GM19328 (cell line): Measurements from ENCODE around the gene WNK1.

Experiments
- ATAC-seq: cut with Tn5 transposase; IDR thresholded peaks from one replicate; pipeline ENCODE4 v1.9.1; 2021; ENCODE audit warnings: mild to moderate bottlenecking, moderate library complexity; ENCODE audit not compliant: unreplicated experiment

WNK1 gene

DNA sequence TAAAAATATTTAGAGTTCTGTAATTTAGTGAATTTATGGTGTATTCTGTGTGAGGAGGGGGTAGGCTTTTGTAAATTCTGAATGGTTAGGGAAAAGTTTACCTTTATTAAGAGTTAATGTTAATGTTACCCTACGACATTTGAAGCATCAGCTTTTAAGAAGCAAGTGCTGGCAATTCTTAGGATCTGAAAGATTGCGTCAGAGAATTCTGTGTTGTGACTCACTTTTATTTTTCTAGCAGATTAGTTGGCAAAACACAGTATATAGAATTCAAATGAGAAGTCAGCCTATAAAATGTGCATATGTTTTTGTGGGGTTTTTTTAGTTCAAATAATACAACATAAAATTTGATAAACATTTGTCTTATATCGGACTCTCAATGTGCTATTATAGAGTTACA lies 99.5 kb downstream of the WNK1 start:
- ATAC-seq = no peak

DNA sequence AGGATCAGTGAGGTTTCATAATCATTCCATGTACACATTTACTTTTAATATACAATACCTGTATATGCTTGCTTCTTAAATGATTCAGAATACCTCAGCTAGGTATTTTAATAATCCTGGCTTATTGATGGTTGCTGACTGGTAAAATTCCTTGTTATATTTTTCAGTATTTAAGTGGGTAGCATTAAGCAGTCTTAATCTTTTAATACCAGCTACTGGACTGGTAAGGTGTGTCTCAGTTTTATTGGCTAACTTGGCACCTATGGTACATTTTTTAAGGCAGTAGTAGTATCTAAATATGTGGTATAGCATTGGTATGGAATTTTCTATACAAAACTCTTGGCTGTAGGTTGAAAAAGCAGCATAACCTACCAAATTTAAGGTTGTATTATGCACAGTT lies 100.5 kb downstream of the WNK1 start:
- ATAC-seq = no peak

DNA sequence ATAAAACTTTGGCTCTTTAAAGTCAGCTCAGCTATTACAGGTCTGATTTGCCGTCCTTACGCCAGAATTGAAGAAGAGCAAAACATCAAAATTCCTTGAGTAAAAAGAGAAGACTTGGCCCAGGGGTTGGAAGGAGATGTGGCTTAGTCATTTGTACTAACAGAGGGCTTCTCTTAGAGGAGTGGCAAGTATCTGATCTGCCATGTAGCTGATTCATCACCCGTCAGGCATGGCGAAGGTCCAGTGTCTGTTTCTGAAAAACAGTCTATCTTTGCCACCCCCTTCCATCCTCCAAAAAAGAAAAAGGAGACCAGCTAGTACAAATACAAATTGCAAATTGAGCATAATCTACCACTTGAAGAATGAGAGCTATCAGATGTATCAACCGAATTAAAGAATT lies 105.2 kb downstream of the WNK1 start:
- no peak for ATAC-seq

DNA sequence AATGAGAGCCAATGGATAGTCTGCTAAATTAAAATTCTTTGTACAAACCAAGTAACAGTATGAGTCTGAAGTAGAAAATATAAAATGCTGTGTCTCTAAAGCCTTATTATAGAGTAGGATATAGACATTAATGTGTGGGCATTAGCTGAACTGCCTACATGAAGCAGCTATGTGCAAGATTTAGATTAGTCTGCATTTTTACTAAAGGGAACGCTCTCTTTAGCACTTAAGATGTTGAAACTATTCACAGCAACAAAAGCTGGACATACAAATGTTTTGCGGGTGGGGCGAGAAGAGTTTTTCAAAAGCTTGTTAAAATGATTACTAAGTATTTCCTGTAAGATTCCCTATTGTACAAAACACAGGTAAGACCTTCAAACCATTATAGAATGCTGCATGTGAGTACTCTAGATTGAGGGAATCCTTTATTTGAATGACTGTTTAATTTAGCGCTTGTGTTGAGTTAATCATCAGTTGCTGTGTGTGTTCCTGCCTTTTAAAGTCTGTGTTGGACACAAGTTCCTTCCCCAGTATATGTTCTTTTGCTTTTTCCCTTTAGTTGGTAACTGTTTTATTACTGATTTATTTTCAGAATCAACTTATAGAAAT lies 110.0 kb downstream of the WNK1 start:
- ATAC-seq = no peak

DNA sequence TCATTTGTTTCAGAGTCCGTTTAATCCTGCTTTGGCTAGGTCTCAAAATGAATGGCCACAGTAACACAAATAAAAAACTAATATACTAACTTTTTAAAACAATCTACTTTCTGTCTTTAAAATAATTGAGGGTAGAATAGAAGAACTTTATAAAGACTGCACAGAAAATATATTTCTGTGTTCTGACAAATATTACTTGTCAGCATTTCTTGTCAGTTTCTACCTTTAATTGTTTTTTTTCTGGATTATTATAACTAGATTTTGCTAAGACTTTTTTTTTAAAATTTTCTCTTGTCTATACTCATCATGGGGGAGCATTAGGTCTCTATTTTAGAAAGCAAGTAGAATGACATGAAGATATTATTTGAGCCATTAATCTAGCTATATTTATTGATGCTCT lies 110.9 kb downstream of the WNK1 start:
- ATAC-seq = no peak

DNA sequence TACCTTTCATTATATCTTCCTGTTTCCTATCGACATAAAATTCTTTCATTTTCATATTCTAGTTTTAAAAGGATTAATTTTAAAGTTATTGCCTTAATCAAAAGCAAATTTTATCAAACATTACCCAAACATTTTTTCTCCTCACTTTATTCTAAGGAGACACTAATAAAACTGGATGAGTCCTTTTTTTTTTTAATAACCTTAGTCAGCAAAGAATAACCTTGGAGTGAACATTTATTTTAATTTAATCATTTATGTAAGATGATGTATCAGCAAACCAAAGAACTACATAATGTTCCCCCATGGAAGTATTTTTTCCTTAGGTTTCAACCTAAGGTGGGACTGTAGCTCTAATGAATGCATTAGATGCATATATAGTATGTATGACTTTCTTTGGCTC lies 113.2 kb downstream of the WNK1 start:
- no peak for ATAC-seq

DNA sequence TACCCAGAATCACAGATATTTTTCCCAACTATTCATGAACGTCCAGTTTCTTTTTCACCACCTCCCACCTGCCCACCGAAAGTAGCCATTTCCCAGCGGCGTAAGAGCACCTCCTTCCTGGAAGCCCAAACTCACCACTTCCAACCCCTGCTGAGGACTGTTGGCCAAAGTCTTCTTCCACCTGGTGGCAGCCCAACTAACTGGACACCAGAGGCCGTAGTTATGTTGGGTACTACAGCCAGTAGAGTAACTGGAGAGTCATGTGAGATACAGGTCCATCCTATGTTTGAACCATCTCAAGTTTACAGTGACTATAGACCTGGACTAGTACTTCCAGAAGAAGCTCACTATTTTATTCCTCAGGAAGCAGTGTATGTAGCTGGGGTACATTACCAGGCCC lies 115.5 kb downstream of the WNK1 start:
- ATAC-seq = no peak

DNA sequence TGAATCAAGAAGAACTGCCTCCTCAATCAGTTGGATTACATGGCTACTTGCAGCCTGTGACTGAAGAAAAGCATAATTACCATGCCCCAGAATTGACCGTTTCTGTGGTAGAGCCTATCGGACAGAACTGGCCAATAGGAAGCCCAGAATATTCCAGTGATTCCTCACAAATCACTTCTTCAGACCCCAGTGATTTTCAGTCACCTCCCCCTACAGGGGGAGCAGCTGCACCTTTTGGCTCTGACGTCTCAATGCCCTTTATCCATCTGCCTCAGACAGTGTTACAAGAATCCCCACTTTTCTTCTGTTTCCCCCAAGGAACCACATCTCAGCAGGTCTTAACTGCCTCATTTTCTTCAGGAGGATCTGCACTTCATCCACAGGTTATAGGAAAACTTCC lies 116.3 kb downstream of the WNK1 start:
- ATAC-seq = no peak

DNA sequence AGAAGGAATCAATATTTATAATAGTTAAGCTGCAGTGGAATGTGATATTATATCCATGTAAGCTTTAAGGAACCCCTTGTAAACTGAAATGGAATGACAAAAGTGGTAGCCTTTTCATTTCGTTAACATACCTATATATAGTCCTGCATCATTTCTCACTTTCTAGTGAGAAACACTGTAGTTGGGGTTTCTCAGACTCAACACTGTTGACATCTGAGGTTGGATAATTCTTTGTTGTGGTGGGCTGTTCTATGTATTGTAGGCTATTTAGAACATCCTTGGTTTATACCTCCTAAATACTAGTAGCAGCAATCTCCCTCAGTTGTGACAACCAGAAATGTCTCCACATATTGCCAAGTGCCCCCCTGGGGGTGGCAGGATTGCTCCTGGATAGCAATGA lies 118.0 kb downstream of the WNK1 start:
- ATAC-seq = no peak

DNA sequence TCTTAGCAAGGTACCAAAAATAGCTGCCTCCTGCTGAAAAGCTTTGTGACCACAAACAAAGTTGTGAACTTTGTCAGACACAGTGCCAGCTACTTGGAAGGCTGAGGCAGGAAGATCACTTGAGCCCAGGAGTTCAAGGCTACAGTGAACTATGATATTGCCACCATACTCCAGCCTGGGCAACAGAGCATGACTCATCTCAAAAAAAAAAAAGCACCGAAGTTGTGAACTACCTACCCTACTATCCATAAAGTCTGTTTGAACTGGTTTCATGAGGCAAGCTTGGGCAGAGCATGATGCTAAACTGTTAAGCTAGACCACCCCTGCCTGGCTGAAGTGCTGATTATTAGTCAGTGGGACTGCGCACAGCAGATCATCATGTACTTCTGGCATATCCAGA lies 121.6 kb downstream of the WNK1 start:
- ATAC-seq = no peak

DNA sequence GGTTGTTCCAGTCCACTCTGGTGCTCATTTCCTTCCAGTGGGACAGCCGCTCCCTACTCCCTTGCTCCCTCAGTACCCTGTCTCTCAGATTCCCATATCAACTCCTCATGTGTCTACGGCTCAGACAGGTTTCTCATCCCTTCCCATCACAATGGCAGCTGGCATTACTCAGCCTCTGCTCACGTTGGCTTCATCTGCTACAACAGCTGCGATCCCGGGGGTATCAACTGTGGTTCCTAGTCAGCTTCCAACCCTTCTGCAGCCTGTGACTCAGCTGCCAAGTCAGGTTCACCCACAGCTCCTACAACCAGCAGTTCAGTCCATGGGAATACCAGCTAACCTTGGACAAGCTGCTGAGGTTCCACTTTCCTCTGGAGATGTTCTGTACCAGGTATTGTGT lies 127.3 kb downstream of the WNK1 start:
- no peak for ATAC-seq

DNA sequence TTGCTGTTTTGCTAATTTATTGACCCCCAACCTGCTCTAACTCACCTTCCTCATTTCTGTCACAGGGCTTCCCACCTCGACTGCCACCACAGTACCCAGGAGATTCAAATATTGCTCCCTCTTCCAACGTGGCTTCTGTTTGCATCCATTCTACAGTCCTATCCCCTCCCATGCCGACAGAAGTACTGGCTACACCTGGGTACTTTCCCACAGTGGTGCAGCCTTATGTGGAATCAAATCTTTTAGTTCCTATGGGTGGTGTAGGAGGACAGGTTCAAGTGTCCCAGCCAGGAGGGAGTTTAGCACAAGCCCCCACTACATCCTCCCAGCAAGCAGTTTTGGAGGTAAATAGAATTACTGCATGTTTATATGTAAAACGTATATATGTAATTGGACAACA lies 128.3 kb downstream of the WNK1 start:
- ATAC-seq = no peak

DNA sequence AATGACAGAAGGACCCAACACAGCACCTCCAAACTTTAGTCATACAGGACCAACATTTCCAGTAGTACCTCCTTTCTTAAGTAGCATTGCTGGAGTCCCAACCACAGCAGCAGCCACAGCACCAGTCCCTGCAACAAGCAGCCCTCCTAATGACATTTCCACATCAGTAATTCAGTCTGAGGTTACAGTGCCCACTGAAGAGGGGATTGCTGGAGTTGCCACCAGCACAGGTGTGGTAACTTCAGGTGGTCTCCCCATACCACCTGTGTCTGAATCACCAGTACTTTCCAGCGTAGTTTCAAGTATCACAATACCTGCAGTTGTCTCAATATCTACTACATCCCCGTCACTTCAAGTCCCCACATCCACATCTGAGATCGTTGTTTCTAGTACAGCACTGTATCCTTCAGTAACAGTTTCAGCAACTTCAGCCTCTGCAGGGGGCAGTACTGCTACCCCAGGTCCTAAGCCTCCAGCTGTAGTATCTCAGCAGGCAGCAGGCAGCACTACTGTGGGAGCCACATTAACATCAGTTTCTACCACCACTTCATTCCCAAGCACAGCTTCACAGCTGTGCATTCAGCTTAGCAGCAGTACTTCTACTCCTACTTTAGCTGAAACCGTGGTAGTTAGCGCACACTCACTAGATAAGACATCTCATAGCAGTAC lies 132.5 kb downstream of the WNK1 start:
- ATAC-seq = no peak

DNA sequence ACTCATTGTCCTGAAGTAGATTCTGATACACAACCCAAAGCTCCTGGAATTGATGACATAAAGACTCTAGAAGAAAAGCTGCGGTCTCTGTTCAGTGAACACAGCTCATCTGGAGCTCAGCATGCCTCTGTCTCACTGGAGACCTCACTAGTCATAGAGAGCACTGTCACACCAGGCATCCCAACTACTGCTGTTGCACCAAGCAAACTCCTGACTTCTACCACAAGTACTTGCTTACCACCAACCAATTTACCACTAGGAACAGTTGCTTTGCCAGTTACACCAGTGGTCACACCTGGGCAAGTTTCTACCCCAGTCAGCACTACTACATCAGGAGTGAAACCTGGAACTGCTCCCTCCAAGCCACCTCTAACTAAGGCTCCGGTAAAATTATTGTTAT lies 133.3 kb downstream of the WNK1 start:
- no peak for ATAC-seq

DNA sequence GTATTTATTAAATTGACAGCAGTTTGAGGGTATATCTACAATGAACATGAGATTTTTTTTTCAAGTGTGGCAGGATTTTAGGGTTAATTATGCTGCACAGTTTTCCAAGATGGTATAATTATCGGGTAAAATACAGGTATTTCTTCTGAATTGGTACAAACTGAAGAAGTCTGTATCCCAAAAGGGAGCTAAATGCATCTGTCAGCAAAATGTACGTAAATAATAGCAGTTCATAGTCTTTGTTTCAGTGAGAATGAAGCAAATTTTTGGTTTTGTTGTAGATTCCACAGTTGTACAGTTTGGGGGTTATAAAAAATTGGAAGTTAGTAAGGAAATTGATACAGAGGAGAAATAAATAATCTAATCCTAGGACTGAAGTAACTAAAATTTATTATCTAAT lies 133.8 kb downstream of the WNK1 start:
- ATAC-seq = no peak

DNA sequence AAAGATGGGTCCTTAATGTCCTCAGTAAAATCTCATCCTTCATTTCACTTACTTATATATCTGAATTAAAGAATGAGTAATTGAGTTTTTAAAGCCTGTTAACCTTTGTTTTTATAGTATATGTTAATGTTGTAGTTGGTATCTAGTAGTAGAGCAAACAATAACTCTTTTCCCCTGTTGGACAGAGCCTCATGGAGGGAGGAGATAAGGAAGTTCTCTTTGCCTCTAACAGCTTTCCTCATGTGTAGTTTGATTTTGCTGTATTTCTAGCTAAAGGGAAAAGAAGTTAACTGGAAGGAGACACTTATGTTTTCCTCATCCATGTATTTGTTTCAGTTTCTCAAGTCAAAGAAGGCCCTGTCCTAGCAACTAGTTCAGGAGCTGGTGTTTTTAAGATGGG lies 141.8 kb downstream of the WNK1 start:
- no peak for ATAC-seq

DNA sequence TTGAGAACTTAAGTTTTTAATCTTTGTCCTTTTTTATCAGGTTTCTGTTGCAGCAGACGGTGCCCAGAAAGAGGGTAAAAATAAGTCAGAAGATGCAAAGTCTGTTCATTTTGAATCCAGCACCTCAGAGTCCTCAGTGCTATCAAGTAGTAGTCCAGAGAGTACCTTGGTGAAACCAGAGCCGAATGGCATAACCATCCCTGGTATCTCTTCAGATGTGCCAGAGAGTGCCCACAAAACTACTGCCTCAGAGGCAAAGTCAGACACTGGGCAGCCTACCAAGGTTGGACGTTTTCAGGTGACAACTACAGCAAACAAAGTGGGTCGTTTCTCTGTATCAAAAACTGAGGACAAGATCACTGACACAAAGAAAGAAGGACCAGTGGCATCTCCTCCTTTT lies 143.7 kb downstream of the WNK1 start:
- no peak for ATAC-seq

DNA sequence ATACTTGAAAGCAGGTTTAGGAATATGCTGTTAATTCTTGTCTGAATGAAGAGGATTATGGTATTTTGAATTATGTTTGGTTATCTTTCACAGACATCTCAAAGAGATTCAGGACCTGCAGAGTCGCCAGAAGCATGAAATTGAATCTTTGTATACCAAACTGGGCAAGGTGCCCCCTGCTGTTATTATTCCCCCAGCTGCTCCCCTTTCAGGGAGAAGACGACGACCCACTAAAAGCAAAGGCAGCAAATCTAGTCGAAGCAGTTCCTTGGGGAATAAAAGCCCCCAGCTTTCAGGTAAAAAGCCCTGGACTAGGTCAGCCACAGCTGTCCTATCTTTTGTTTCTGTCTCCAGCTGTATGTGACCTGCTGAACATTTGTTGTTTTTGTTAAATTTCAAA lies 145.0 kb downstream of the WNK1 start:
- no peak for ATAC-seq

DNA sequence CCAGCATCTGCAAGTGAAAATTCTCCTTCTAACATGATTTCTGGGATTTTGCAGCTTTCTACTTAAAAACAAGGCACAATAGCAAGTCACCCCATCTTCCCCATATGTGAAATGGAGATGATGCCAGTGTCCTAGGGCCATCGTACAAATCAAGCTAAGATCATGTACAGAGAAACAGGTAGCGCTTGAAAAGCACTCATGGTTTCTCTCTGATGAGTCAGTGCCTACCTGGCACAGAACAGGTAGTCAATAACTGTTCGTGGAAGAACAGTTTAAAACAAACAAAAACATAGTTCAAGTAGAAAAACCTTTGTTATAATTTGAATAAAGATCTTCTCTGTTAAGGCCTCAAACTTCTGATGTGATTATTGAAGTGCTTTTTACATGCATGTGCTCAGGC lies 150.2 kb downstream of the WNK1 start:
- no peak for ATAC-seq

DNA sequence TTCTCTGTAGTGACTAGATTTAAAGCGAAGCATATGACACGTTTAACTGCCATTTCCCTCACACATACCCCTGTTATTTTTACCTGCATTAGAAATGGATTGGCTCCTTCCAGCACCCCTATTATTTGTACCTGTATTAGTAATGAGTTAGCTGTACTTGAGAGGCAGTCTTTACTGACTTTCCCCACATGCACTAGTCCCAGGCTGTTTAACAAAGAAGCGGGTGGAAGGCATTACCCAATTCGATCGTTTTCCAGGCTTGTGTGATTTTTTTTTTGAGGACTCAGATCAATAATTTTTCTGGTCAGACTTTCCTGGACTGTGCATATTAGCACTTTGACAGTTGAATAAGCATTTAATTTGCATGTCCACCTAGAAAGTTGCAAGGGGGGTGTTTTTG lies 150.7 kb downstream of the WNK1 start:
- ATAC-seq = no peak

DNA sequence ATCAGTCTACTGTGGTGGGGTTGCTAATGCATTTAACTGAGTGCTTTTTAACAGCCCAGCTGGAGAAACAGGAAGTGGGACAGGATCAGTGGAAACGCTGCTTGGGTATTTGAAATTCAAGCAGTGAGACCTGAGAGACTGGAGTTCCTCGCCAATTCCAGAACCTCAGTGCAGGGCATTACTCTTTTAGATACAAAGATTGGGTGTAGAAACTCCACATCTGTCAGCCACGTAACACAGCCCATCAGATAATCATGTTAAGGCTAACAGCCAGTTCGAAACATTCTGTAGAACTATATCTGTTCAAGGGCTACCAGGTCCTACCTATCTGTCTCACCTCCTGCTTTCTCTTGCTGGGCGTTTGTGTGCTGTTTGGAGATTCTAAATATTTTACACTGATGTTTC lies 151.6 kb downstream of the WNK1 start:
- ATAC-seq = no peak

DNA sequence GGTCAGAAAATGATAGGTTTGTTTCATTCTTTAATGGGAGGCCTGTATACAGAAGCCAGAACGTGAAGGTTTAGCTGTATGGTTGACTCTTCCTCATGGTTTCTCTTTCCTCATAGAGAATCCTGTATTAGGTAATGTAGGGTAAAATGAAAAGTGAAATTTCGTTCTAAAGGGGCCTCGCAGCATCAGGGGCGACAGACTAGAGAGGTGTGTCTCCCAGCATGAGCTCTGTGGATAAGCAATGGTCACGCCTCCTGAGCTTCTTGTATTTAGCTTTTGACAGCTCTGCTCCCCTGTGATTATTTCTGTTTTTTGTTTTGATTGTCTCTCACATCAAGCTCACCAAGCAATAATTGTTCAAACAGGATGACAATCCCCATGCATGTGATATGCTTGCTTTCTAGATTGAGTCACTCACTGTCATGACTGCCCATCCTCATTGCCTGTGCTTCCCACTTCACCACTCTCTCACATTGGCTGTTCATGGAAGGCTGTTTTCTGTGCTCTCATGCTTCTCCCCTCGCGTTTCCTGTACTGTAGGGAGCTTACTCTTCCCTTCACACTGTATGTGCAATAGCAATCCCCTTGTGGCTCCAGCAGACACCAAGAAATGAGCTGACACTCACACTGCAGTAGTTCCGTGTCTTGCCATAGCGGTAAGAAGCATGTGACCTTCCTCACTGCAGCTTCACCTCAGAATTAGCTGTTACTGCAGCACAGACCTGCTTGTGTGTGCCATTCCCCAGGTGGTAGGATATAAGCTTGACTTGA lies 153.1 kb downstream of the WNK1 start:
- no peak for ATAC-seq
